Prostate gland (tissue), 2 donors: Measurements from ENCODE around the gene TPSD1. TPM values are rescaled to one million over a fixed set of nuclear protein-coding genes. Genes with fewer than 3 reads are reported as not detected.

Experiments
- DNase-seq: peaks from one replicate; pipeline ENCODE4 v3.0.0-alpha.2; 2019; ENCODE audit warnings: low spot score
- H3K27ac ChIP-seq, 2 donors: fragments of 200-600 bp; sonication (generic); 2 replicates each; pipeline ENCODE4 v1.5.1; 2017 to 2019
- H3K27me3 ChIP-seq: fragments of 200-600 bp; sonication (generic); replicated peaks from 2 replicates; pipeline ENCODE4 v1.5.1; 2019; ENCODE audit not compliant: insufficient read depth
- H3K36me3 ChIP-seq, 2 donors: fragments of 200-600 bp; sonication (generic); 1 replicate in 1 of 2; 2 replicates in 1 of 2; pipeline versions ENCODE4 v1.5.1 to v1.8.1; 2017 to 2019
- H3K4me1 ChIP-seq: fragments of 200-600 bp; sonication (generic); replicated peaks from 2 replicates; pipeline ENCODE4 v1.5.1; 2019
- H3K4me3 ChIP-seq, 2 donors: fragments of 200-600 bp; sonication (generic); 2 replicates each; pipeline ENCODE4 v1.5.1; 2017 to 2019
- H3K9me3 ChIP-seq: fragments of 200-600 bp; sonication (generic); 2 replicates; pipeline ENCODE4 v1.5.1; 2017
- POLR2A ChIP-seq: fragments of 450-650 bp; IDR thresholded peaks from one replicate; pipeline ENCODE4 v1.6.1; 2016; ENCODE audit warnings: antibody characterized with exemption, mild to moderate bottlenecking
- POLR2AphosphoS5 ChIP-seq: sonication (generic); formaldehyde crosslinking; IDR thresholded peaks from one replicate; pipeline ENCODE4 v1.6.1; 2017; ENCODE audit warnings: antibody characterized with exemption
- WGBS: methylation state at CpG from one replicate; pipeline ENCODE4 v1.1.5; 2018; 5-methylcytosine and 5-hydroxymethylcytosine counted together
- intact Hi-C: fragments of 100-400 bp; cut with DNase I; formaldehyde crosslinking; loops from one replicate; pipeline ENCODE4 v1.14.2; 2022
- total RNA-seq, 2 donors: library from RNA; depleted of rRNA; stranded (reverse); fragments of >200 nt; gene quantifications; one replicate each; pipeline ENCODE4 v1.1.0, GENCODE V29; 2016
- TF ChIP-seq, protein P1 (sequence below), 4 experiments: fragments of 200-600 bp in 2 of 4; fragments of 450-650 bp in 2 of 4; sonication (generic) in 2 of 4; IDR thresholded peaks; 1 replicate in 3 of 4; 2 replicates in 1 of 4; pipeline ENCODE4 v1.5.1; 2016 to 2019; ENCODE audit warnings: antibody characterized with exemption in 4 of 4, mild to moderate bottlenecking in 2 of 4, moderate library complexity in 2 of 4

The TPSD1 gene
- total RNA-seq, 2 donors from 2014 or later = 0.82 to 1.9 TPM

DNA sequence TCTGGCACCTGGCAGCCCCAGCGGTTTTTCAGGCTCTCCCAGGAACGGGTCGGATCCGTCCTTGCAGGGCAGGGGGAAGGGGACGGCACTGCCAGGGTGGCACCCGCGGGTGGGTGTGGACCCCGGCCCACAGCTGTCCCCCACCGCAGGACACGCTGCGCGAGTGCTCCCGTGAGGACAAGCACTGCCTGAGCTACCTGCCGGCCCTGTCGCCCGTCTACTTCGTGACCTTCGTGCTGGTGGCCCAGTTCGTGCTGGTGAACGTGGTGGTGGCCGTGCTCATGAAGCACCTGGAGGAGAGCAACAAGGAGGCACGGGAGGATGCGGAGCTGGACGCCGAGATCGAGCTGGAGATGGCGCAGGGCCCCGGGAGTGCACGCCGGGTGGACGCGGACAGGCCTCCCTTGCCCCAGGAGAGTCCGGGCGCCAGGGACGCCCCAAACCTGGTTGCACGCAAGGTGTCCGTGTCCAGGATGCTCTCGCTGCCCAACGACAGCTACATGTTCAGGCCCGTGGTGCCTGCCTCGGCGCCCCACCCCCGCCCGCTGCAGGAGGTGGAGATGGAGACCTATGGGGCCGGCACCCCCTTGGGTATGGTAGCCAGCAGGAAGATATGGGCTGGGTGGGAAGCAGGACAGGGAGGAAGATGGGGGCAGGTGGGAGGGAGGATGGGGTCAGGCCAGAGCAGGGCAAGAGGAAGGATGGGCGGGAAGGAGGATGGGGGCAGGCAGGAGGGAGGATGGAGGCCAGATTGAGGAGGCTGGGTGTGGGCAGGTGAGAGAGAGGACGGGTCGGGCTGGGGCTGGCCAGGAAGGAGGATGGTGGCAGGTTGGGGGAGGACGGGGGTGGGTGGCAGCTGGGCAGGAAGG is 37.6 kb upstream of the TPSD1 start:
- Histone ChIP-seq H3K9me3 (no peaks in the 10 kb centered on the region), H3K4me1 (no peaks in the 10 kb centered on the region), H3K27me3 (no peaks in the 10 kb centered on the region), H3K4me3 (no peak overlapping the region), H3K27ac (no peak overlapping the region), H3K36me3 (no peaks in the 10 kb centered on the region)
- intact Hi-C loops = loop anchor here (10.0 kb wide), 1 partner anchor 547 kb away; no protein-coding TSS in a partner anchor
- TF ChIP-seq, protein P1, sequence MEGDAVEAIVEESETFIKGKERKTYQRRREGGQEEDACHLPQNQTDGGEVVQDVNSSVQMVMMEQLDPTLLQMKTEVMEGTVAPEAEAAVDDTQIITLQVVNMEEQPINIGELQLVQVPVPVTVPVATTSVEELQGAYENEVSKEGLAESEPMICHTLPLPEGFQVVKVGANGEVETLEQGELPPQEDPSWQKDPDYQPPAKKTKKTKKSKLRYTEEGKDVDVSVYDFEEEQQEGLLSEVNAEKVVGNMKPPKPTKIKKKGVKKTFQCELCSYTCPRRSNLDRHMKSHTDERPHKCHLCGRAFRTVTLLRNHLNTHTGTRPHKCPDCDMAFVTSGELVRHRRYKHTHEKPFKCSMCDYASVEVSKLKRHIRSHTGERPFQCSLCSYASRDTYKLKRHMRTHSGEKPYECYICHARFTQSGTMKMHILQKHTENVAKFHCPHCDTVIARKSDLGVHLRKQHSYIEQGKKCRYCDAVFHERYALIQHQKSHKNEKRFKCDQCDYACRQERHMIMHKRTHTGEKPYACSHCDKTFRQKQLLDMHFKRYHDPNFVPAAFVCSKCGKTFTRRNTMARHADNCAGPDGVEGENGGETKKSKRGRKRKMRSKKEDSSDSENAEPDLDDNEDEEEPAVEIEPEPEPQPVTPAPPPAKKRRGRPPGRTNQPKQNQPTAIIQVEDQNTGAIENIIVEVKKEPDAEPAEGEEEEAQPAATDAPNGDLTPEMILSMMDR (IDR thresholded peaks at IDR 0.05) = no peak
- TF ChIP-seq POLR2AphosphoS5 (no peak), POLR2A (no peak)
- WGBS = 85% methylated on average over 46 of the region's 49 CpGs
- no peak for DNase-seq

DNA sequence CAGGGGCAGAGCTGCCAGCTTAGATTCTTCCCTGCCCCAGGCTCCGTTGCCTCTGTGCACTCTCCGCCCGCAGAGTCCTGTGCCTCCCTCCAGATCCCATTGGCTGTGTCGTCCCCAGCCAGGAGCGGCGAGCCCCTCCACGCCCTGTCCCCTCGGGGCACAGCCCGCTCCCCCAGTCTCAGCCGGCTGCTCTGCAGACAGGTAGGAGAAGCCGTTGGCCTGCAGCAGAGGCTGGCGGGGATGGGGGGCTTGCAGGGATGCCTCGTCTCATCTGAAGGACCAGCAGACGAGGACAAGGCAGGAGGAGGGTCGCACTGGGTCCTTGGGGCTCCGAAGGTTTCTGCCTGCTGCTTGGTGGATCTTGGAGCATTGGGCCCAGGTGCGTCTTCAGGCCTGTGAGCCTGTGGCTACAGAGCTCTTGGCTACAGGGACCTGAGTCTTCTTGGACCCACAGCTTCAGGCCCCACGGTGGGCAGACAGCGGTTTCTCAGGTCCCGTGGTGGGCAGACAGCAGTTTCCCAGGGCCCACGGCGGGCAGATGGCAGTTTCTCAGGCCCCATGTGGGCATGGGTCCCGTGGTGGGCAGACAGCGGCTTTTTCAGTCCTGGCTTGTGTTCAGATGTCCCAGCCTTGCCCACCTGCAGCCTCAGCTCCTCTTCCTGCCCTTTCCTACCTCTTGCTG is 36.8 kb upstream of the TPSD1 start:
- H3K4me3 ChIP-seq = no peak overlapping the region
- no peaks in the 10 kb centered on the region for H3K27me3 ChIP-seq
- no peaks in the 10 kb centered on the region for H3K4me1 ChIP-seq
- H3K9me3 ChIP-seq = no peaks in the 10 kb centered on the region
- TF ChIP-seq POLR2A (no peak), POLR2AphosphoS5 (no peak)
- TF ChIP-seq, protein P1 (IDR thresholded peaks at IDR 0.05) = no peak
- intact Hi-C loops = loop anchor here (10.0 kb wide), 1 partner anchor 546 kb away; no protein-coding TSS in a partner anchor
- H3K27ac ChIP-seq = no peak overlapping the region
- no peak for DNase-seq
- 83% methylated on average over 20 of the region's 24 CpGs for WGBS
- H3K36me3 ChIP-seq = no peaks in the 10 kb centered on the region

DNA sequence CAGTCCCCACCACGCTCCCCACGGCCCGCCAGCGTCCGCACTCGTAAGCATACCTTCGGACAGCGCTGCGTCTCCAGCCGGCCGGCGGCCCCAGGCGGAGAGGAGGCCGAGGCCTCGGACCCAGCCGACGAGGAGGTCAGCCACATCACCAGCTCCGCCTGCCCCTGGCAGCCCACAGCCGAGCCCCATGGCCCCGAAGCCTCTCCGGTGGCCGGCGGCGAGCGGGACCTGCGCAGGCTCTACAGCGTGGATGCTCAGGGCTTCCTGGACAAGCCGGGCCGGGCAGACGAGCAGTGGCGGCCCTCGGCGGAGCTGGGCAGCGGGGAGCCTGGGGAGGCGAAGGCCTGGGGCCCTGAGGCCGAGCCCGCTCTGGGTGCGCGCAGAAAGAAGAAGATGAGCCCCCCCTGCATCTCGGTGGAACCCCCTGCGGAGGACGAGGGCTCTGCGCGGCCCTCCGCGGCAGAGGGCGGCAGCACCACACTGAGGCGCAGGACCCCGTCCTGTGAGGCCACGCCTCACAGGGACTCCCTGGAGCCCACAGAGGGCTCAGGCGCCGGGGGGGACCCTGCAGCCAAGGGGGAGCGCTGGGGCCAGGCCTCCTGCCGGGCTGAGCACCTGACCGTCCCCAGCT is 35.7 kb upstream of the TPSD1 start:
- H3K4me1 ChIP-seq = no peaks in the 10 kb centered on the region
- H3K27me3 ChIP-seq = no peaks in the 10 kb centered on the region
- no peaks in the 10 kb centered on the region for H3K36me3 ChIP-seq
- H3K27ac ChIP-seq = no peak overlapping the region
- H3K4me3 ChIP-seq = no peak overlapping the region
- TF ChIP-seq POLR2AphosphoS5 (no peak), POLR2A (no peak)
- TF ChIP-seq, protein P1 (IDR thresholded peaks at IDR 0.05) = no peak
- H3K9me3 ChIP-seq = no peaks in the 10 kb centered on the region
- DNase-seq = no peak
- 92% methylated on average over 38 of the region's 55 CpGs for WGBS
- intact Hi-C loops = no loop called here

DNA sequence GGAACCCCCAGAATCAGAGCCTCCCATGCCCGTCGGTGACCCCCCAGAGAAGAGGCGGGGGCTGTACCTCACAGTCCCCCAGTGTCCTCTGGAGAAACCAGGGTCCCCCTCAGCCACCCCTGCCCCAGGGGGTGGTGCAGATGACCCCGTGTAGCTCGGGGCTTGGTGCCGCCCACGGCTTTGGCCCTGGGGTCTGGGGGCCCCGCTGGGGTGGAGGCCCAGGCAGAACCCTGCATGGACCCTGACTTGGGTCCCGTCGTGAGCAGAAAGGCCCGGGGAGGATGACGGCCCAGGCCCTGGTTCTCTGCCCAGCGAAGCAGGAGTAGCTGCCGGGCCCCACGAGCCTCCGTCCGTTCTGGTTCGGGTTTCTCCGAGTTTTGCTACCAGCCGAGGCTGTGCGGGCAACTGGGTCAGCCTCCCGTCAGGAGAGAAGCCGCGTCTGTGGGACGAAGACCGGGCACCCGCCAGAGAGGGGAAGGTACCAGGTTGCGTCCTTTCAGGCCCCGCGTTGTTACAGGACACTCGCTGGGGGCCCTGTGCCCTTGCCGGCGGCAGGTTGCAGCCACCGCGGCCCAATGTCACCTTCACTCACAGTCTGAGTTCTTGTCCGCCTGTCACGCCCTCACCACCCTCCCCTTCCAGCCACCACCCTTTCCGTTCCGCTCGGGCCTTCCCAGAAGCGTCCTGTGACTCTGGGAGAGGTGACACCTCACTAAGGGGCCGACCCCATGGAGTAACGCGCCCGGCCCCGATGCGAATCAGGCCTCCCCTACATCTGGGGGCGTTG is 34.8 kb upstream of the TPSD1 start:
- intact Hi-C loops = no loop called here
- no peak for DNase-seq
- 86% methylated on average over 48 of the region's 48 CpGs for WGBS

More for the DNA sequence above, 34.8 kb upstream of the TPSD1 start:
- Histone ChIP-seq H3K27me3 (no peaks in the 10 kb centered on the region), H3K27ac (no peak overlapping the region), H3K9me3 (no peaks in the 10 kb centered on the region), H3K4me1 (no peaks in the 10 kb centered on the region), H3K36me3 (no peaks in the 10 kb centered on the region), H3K4me3 (no peak overlapping the region)
- TF ChIP-seq, protein P1 (IDR thresholded peaks at IDR 0.05) = no peak
- TF ChIP-seq POLR2A (no peak), POLR2AphosphoS5 (no peak)
